Cardiac septum (tissue), 1 donor: ENCODE results near the gene CHST3. TPM values are rescaled to one million over a fixed set of nuclear protein-coding genes. Genes with fewer than 3 reads are reported as not detected.

Source experiments
- DNase-seq: peaks from one replicate; pipeline ENCODE4 v3.0.0-alpha.2; 2020; ENCODE audit warnings: low spot score
- intact Hi-C: fragments of 100-400 bp; cut with DNase I; formaldehyde crosslinking; loops from one replicate; pipeline ENCODE4 v1.14.0; 2022
- total RNA-seq: library from RNA; stranded (reverse); fragmentation: NEBNext Ultra II Directional; extraction: Animal tissue kit (Norgen Biotek cat#: 25700); gene quantifications from one replicate; pipeline ENCODE4 v1.2.1, GENCODE V29; 2021
- donor health status: DM: no; HTN: no; CAD: no.

CHST3 gene
- total RNA-seq, 1 donor from 2014 or later = 24.4 TPM

- intact Hi-C loops = no loop called here
- no peak for DNase-seq
Measured at GRCh38 chr10:72002354-72003295, 38.4 kb downstream of the CHST3 start.

- intact Hi-C loops = no loop called here
- no peak for DNase-seq
Measured at GRCh38 chr10:72006026-72006425, 41.8 kb downstream of the CHST3 start.

GRCh38 chr10:72007246-72007892, 43.2 kb downstream of the CHST3 start:
- intact Hi-C loops = no loop called here
- DNase-seq = no peak

GRCh38 chr10:72008096-72008981, 44.1 kb downstream of the CHST3 start:
- intact Hi-C loops = no loop called here
- DNase-seq = no peak

GRCh38 chr10:72009051-72009424, 44.8 kb downstream of the CHST3 start:
- intact Hi-C loops = no loop called here
- DNase-seq = no peak

GRCh38 chr10:72009425-72010081, 45.4 kb downstream of the CHST3 start:
- DNase-seq = peak; percentile 86

GRCh38 chr10:72010234-72010973, 46.2 kb downstream of the CHST3 start:
- no peak for DNase-seq
- intact Hi-C loops = no loop called here

More at GRCh38 chr10:72009425-72010081, 45.4 kb downstream of the CHST3 start:
- intact Hi-C loops = no loop called here

GRCh38 chr10:72011016-72011415, 46.8 kb downstream of the CHST3 start:
- intact Hi-C loops = no loop called here
- DNase-seq = no peak

- DNase-seq = no peak
- intact Hi-C loops = no loop called here
Measured at GRCh38 chr10:72011468-72011867, 47.3 kb downstream of the CHST3 start.

GRCh38 chr10:72011976-72012512, 47.8 kb downstream of the CHST3 start:
- DNase-seq = no peak
- intact Hi-C loops = no loop called here

GRCh38 chr10:72012796-72013195, 48.6 kb downstream of the CHST3 start:
- intact Hi-C loops = no loop called here
- DNase-seq = no peak

GRCh38 chr10:72013202-72013945, 49.2 kb downstream of the CHST3 start:
- no peak for DNase-seq
- intact Hi-C loops = no loop called here

GRCh38 chr10:72014197-72014596, 50.0 kb downstream of the CHST3 start:
- DNase-seq = no peak
- intact Hi-C loops = no loop called here

- DNase-seq = no peak
- intact Hi-C loops = loop anchor here (5.0 kb wide), 1 partner anchor 38 kb away; no protein-coding TSS in a partner anchor
Measured at GRCh38 chr10:72014785-72015480, 50.7 kb downstream of the CHST3 start.

GRCh38 chr10:72015841-72016240, 51.6 kb downstream of the CHST3 start:
- DNase-seq = no peak
- intact Hi-C loops = loop anchor here (5.0 kb wide), 1 partner anchor 39 kb away; no protein-coding TSS in a partner anchor

- no peak for DNase-seq
- intact Hi-C loops = loop anchor here (5.0 kb wide), 1 partner anchor 39 kb away; no protein-coding TSS in a partner anchor
Measured at GRCh38 chr10:72016608-72017300, 52.6 kb downstream of the CHST3 start.
